Coronary artery (tissue), 2 donors: ENCODE data around the gene AHI1.
A peak's percentile ranks its signal among the peaks of the same experiment; 100 is the strongest.

Source experiments
- DNase-seq: peaks from one replicate; pipeline ENCODE4 v3.0.0-alpha.2; 2017; ENCODE audit warnings: low spot score
- H3K27ac ChIP-seq, 2 donors: fragments of 200-600 bp; sonication (generic); one replicate each; pipeline ENCODE4 v1.5.1; 2016 to 2019
- H3K4me3 ChIP-seq: fragments of 200-600 bp; sonication (generic); 2 replicates; pipeline ENCODE4 v1.5.1; 2016; ENCODE audit warnings: mild to moderate bottlenecking, moderate library complexity
- TF ChIP-seq, protein P1 (sequence below): fragments of 200-600 bp; sonication (generic); IDR thresholded peaks from one replicate; pipeline ENCODE4 v1.5.1; 2019; ENCODE audit warnings: antibody characterized with exemption

AHI1 gene

DNA sequence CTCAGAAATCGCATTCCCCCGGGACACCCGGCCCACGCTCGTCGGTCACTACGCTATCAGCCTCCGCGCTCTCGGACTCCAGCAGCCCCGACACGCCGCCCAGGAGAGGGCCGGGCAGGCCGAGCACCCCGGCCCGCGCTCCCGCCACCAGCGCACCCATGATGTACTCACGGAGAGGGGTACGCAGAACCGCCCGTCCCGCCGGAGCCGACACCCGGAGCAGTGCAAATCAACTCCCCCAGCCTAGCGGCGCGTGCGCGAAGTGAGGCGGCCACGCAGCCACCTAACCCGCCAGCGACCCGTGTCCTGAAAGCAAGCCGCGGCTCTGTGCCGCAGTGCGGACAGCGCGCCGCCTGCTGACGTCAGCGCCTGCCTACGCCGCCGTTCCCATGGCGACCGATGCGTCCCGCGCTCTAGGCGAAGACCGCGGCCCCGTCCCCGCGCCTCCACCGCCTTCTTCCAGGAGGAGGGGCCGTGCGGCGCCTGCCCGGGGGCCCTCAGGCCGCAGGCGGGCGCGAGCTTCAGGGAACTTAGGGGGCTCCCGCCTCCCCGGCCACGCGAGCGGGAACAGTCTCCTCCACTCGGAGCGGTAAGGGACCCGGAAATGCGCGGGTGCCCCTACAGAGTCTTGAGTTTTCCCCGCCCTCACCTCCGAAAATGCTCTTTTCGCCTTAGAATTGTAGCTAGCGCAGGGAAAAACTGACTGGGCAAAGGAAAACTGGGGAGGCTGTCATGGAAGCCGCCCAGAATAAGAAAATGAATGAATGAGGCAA lies at the start of gene AHI1:
Gene AHI1 (minus strand): TSS at position 329 of the 773 bp plus-strand sequence. CDS start 5,503 bp downstream, outside the sequence.
- TF ChIP-seq, protein P1, sequence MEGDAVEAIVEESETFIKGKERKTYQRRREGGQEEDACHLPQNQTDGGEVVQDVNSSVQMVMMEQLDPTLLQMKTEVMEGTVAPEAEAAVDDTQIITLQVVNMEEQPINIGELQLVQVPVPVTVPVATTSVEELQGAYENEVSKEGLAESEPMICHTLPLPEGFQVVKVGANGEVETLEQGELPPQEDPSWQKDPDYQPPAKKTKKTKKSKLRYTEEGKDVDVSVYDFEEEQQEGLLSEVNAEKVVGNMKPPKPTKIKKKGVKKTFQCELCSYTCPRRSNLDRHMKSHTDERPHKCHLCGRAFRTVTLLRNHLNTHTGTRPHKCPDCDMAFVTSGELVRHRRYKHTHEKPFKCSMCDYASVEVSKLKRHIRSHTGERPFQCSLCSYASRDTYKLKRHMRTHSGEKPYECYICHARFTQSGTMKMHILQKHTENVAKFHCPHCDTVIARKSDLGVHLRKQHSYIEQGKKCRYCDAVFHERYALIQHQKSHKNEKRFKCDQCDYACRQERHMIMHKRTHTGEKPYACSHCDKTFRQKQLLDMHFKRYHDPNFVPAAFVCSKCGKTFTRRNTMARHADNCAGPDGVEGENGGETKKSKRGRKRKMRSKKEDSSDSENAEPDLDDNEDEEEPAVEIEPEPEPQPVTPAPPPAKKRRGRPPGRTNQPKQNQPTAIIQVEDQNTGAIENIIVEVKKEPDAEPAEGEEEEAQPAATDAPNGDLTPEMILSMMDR = no peak
- peak; percentile 98 for DNase-seq
- Histone ChIP-seq H3K4me3 (peak within 1 kb of the TSS; percentile 98), H3K27ac (peak within 1 kb of the TSS; percentile 96 to 98)

DNA sequence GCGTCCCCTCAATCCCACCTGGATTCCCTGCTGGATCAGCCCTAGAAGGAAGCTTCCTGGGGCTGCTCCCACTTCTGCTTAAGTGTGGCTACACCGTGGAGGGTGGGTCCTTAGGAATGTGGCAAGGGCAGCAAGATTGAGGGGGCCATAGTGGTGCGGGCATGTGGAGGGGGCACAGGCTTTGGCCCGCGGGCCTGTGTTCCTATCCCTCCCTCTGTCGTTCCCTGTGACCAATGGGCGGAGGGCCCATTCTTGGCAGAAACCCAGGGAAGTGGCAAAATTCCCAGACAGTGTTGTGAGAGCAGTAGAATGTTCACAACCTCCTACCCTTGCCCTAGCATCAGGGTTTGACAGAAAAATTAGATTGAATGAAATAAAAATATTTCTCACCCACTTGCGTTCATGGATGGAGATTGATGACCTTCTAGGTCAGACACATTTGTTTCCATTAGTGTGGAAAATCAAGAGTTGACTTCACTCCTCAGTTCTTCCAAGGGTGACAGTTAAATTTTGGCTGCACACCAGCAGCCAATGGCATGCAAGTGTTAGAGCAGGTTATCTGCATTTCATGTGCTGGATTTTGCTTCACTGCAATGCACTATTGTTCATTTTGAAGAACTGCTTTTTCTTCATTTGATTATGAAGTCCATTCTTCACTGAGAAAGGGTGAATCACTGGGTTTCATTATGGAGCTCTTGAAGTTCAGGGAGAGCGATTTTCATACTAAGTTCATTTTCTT lies 49.3 kb upstream of the AHI1 start:
- DNase-seq = no peak
- H3K27ac ChIP-seq = no peak overlapping the region
- H3K4me3 ChIP-seq = no peak overlapping the region
- TF ChIP-seq, protein P1 = no peak

GRCh38 chr6:135546206-135546605 lies 48.7 kb upstream of the AHI1 start:
- no peak for DNase-seq
- Histone ChIP-seq H3K27ac (no peak overlapping the region), H3K4me3 (no peak overlapping the region)
- TF ChIP-seq, protein P1 = no peak

DNA sequence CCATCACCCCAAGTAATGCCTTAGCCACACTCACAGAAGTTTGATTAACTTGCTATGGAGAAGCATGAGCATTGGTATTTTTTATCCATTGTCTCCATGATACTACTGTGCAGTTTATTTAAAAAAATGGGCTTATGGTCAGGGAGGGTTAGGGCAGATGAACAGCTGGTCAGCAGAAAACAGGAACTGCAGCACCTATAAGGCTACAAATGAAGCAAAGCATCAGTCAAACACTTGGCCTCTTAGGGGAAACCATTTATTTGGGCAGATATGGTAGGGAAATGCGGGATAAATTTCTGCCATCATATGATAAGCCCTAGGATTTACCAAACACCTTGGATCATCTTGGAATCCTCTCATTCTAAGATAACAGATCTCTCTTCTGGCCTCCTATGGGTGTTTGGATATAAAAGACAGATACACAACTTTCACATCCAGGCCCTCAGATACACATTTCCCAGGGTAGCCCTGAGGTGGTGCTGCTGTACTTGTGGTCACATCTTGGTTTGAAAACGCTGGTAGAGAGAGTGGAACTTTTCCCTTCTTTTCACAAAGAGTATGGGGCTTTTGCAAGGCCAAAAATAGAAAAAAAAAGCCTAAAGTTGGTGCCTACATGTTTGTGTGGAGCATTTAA lies 42.8 kb upstream of the AHI1 start:
- TF ChIP-seq, protein P1 = no peak
- DNase-seq = no peak
- Histone ChIP-seq H3K27ac (no peak overlapping the region), H3K4me3 (no peak overlapping the region)

- DNase-seq = no peak
- TF ChIP-seq, protein P1 = no peak
- Histone ChIP-seq H3K27ac (no peak overlapping the region), H3K4me3 (no peak overlapping the region)
Observed at GRCh38 chr6:135537741-135538301, 40.3 kb upstream of the AHI1 start.

DNA sequence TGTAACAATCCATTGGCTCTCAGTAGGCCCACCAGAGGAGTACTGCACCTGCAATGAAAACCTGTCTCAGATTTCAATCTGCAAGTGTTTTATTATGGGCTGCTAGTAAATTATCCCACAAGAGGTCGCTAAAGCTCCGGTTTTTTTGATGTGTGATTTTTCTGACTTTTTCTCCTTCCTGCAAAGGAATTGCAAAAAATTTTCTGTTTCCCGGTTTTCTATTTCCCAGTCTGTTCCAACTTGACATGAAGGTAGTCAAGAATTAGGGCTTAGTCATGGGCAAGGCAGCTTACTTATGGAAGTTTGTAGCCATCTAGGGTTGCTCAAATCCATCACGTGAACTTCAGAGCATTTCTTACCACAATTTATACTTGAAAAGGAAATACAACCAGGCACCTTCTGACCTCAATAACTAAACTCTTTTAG lies 38.5 kb upstream of the AHI1 start:
- Histone ChIP-seq H3K4me3 (no peak overlapping the region), H3K27ac (no peak overlapping the region)
- no peak for DNase-seq
- TF ChIP-seq, protein P1 = peak; percentile 31
